Measurements from ENCODE around the gene PRELID1. TPM values are rescaled to one million over a fixed set of nuclear protein-coding genes. Genes with fewer than 3 reads are reported as not detected.

PRELID1 gene, protein sequence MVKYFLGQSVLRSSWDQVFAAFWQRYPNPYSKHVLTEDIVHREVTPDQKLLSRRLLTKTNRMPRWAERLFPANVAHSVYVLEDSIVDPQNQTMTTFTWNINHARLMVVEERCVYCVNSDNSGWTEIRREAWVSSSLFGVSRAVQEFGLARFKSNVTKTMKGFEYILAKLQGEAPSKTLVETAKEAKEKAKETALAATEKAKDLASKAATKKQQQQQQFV
- polyA plus RNA-seq (2011; rRNA removed) (218 and 227 TPM in 2 replicates), polyA plus RNA-seq (2017; fragmentation: RNase III; extraction: RNeasy Plus Mini Kit Qiagen cat#74134 plus additional on column Dnase treatment) (234 to 268 TPM (median 250 TPM) in 3 replicates), polyA minus RNA-seq (2011; rRNA and poly(A)+ RNA removed) (140 and 167 TPM in 2 replicates)
- 555 and 569 TPM in 2 replicates for polyA plus RNA-seq (2012; cell fraction: cytosol; rRNA removed)
- polyA plus RNA-seq (2012; cell fraction: nucleus; rRNA removed), result 295 and 331 TPM in 2 replicates

DNA sequence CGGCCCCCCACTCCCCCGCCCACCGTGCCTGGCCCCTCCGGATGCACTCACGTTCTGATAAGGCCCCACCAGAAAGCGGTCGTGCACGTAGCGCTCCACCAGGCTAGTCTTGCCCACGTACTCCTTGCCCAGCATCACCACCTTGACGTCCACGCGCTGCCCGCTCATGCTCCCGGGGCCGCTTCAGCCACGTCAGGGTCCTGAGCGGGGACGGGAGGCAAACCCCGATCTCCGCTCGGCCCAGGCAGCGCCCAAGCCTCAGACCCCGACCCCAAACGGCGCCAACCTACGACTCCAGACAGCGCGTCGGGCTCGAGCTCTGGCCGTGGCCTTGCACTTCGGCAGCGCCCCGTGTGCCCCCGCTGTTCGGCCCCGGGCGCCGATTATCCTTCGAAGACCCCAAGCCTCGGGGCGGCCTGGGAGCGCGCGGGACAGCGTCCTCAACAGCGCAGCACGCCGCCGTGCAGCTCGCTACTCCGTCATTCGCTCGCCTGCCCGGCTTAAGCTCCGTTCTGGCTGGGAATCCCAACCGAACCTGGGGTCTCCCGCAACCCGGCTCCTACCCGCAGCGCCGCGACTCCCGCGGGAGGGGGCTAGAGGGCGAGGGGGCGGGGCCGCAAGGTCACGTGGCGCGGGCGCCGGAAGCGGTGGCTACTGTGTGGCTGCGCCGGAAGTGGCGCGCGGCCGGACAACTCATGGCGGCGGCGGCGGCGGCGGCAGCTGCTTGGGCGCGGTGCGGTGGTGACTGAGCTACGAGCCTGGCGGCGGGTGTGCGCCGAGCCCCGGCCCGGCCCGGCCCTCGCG lies at the start of gene PRELID1, which contains the start of gene RAB24:
Gene PRELID1 (plus strand): TSS at position 679 of the 804 bp plus-strand sequence. CDS start 187 bp downstream, outside the sequence.
Gene RAB24 (minus strand): TSS at position 599 of the 804 bp plus-strand sequence. CDS start 431 bp downstream, at position 168.
- TF ChIP-seq PHF8 (IDR thresholded peaks at IDR 0.05; ENCODE audit: borderline replicate concordance, low read depth) (peak; percentile 60; the same call in 1 of the 2 replicates), TFCP2L1 (CRISPR knock-in tag; IDR thresholded peaks at IDR 0.05) (0 out of 2 replicates have a peak, but pooled peaks have one; percentile 47), HDAC2 (IDR thresholded peaks at IDR 0.05) (no peak), MAZ (IDR thresholded peaks at IDR 0.05; ENCODE audit: borderline replicate concordance, low read depth, low read length) (peak; percentile 49; the same call in 1 of the 2 replicates), GATA3 (IDR thresholded peaks at IDR 0.05; ENCODE audit: borderline replicate concordance) (no peak), FOSB (CRISPR knock-in tag; IDR thresholded peaks at IDR 0.05) (0 out of 2 replicates have a peak, but pooled peaks have one; percentile 41), MYC (IDR thresholded peaks at IDR 0.05; ENCODE audit: borderline replicate concordance, low read length) (0 out of 2 replicates have a peak, but pooled peaks have one; percentile 74), MAX (IDR thresholded peaks at IDR 0.05) (peak; percentile 86), POLR2A (IDR thresholded peaks at IDR 0.05; ENCODE audit: low read length) (peak; percentile 60), KDM5A (IDR thresholded peaks at IDR 0.05) (peak; percentile 76; the same call in 1 of the 2 replicates), JUN (IDR thresholded peaks at IDR 0.05) (peak; percentile 64 to 88; a peak in 4 of 5 replicates), BCL3 (IDR thresholded peaks at IDR 0.05) (peak; percentile 45; the same call in 1 of the 3 replicates), HOXA7 (CRISPR knock-in tag; IDR thresholded peaks at IDR 0.05) (no peak), CEBPB (IDR thresholded peaks at IDR 0.05) (no peak), REST (IDR thresholded peaks at IDR 0.05) (0 out of 2 replicates have a peak, but pooled peaks have one; percentile 25)
- TF ChIP-seq, protein P1, sequence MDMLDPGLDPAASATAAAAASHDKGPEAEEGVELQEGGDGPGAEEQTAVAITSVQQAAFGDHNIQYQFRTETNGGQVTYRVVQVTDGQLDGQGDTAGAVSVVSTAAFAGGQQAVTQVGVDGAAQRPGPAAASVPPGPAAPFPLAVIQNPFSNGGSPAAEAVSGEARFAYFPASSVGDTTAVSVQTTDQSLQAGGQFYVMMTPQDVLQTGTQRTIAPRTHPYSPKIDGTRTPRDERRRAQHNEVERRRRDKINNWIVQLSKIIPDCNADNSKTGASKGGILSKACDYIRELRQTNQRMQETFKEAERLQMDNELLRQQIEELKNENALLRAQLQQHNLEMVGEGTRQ (IDR thresholded peaks at IDR 0.05), result peak; percentile 89
- TF ChIP-seq, protein P2, sequence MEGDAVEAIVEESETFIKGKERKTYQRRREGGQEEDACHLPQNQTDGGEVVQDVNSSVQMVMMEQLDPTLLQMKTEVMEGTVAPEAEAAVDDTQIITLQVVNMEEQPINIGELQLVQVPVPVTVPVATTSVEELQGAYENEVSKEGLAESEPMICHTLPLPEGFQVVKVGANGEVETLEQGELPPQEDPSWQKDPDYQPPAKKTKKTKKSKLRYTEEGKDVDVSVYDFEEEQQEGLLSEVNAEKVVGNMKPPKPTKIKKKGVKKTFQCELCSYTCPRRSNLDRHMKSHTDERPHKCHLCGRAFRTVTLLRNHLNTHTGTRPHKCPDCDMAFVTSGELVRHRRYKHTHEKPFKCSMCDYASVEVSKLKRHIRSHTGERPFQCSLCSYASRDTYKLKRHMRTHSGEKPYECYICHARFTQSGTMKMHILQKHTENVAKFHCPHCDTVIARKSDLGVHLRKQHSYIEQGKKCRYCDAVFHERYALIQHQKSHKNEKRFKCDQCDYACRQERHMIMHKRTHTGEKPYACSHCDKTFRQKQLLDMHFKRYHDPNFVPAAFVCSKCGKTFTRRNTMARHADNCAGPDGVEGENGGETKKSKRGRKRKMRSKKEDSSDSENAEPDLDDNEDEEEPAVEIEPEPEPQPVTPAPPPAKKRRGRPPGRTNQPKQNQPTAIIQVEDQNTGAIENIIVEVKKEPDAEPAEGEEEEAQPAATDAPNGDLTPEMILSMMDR (IDR thresholded peaks at IDR 0.05), result peak; percentile 14; the same call in 2 of the 3 replicates
- CTCF ChIA-PET, result interaction anchor here (1.2 to 4.6 kb wide), 3 partner anchors 7 to 190 kb away, joined by 3 to 24 read pairs (median 14); no protein-coding TSS in a partner anchor
- DNase-seq (ENCODE audit: low read depth in 1 of 2, low spot score in 1 of 2), result peak; percentile 77 to 84
- peak; percentile 55 to 78 for ATAC-seq
- no peak for FAIRE-seq
- H3K27ac ChIP-seq, result peak within 1 kb of the TSS; percentile 95 to 96
- 12% methylated on average over 30 of the region's 100 CpGs for WGBS (ENCODE audit: missing lambda C conversion rate)
- peak within 1 kb of the TSS; percentile 68 for H3K4me3 ChIP-seq
- H3K4me1 ChIP-seq, result peaks cover 42% of the 10 kb centered on the region
- no peaks in the 10 kb centered on the region for H3K9me3 ChIP-seq
- peak within 1 kb of the TSS; percentile 99 for H3K4me2 ChIP-seq
- POLR2A ChIA-PET, result interaction anchor here (0.6 kb wide), 1 partner anchor 109 kb away, joined by 3 read pairs; no protein-coding TSS in a partner anchor

Measured in A549 (cell line).